ENCODE data around the gene C1orf210.

The C1orf210 gene

DNA sequence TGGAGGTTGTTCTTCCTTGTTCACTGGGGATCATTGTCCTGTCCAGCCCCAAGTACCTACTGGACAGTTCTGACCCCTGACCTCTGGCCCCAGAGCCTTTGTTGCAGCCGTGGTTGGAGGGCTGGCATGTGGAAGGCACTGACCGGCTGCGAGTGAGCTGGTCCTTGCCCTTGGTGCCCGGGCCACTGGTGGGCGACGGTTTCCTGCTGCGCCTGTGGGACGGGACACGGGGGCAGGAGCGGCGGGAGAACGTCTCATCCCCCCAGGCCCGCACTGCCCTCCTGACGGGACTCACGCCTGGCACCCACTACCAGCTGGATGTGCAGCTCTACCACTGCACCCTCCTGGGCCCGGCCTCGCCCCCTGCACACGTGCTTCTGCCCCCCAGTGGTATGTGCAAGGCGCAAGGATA, 26.8 kb upstream of the C1orf210 start:
- DNase-seq: no peak

- no peak for DNase-seq
Measured at GRCh38 chr1:43311521-43311920, 26.1 kb upstream of the C1orf210 start.

DNA sequence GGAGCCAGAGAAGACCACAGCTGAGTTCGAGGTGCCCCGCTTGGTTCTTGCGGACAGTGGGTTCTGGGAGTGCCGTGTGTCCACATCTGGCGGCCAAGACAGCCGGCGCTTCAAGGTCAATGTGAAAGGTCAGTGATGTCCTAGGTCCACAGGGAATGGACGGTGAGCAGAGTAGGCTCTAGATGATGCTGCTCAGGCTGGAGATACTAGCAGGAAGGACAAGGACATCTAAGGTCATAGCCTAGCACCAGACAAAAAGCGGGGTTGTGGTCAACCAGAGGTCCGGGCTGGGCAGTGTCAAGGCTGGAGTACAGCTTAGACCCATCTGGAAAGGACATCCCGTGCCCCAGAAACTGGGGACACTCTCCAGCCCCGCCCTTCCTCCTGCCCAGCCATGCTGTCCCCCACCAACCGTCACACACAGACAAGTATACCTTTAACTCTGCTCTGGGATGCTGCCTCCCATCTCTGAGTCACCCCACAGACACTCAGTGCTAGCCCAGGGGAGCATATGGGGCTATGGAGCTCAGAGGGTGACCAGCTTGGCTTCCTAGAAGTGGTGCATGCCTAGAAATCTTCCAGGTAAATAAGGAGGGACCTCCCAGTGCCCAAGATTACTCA, 24.1 kb upstream of the C1orf210 start:
- no peak for DNase-seq

- no peak for DNase-seq
Measured at GRCh38 chr1:43308635-43309404, 23.4 kb upstream of the C1orf210 start.

- no peak for DNase-seq
Measured at GRCh38 chr1:43307458-43308158, 22.2 kb upstream of the C1orf210 start.

- no peak for DNase-seq
Measured at GRCh38 chr1:43306688-43307457, 21.5 kb upstream of the C1orf210 start.

DNA sequence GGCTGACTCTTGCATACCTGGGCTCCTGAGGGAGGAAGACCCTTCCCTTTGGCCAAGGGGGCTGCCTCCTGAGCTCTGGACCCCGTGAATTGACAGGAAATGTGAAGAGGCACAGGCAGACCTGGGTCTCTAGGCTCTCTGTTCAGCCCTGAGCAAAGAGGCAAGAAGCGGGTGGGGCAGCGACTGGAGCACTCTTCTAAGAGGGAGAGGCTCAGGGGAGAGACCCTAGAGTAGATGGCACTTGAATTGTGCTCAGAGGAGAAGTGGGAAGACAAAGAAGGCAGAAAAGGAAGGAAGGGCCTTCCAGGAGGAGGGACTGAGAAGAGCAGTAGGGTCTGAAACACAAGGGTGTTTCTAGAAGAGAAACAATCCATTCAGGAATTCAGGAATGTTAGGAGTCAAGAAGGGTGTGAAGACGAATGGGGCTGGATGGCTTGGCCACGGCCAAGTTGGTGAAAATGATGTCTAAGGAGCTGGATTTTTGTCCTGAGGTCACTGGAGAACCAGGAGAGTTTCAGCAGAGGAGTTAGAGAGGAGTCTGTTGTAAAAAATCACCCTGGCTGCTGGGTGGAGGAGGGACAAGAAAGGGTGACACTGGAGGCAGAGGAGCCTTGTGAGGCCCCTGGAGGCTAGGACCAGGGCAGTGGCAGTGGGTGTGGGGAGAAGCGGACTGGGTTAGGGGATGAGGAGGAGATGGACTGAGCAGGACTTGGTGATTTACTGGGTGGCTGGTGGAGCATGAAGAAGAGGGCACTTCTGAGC, 20.7 kb upstream of the C1orf210 start:
- no peak for DNase-seq

DNA sequence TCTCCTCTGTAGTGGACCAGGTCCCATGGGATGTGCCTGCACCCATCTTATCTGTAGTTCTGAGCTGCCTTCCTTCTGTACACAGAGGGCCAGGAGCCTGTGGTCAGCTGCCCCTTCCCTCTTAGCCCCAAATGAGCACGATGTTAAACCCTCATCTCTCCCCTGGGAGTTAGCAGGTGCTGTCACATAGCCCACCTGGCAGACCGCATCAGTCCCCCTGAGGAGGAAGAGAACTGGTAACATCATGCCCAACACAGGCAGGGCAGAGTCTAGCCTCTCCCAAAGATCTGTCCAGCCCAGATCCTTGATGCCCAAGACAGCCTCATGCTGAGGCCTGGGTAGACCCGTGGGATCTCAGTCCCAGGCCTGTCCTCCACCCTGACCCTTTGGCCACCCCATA, 20.1 kb upstream of the C1orf210 start:
- DNase-seq: no peak

DNA sequence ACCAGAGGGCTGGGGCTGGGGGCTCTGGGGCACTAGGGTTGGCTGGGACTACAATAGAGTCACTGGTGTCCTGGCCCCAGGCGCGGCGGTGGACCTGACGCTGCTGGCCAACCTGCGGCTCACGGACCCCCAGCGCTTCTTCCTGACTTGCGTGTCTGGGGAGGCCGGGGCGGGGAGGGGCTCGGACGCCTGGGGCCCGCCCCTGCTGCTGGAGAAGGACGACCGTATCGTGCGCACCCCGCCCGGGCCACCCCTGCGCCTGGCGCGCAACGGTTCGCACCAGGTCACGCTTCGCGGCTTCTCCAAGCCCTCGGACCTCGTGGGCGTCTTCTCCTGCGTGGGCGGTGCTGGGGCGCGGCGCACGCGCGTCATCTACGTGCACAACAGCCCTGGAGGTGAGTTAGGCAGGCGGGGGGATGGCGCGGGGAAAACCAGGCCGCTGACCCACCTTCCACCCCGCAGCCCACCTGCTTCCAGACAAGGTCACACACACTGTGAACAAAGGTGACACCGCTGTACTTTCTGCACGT, 19.5 kb upstream of the C1orf210 start:
- DNase-seq: no peak

- DNase-seq: peak in 1 of 2 donors; percentile 27
Measured at GRCh38 chr1:43304314-43304681, 18.9 kb upstream of the C1orf210 start.

- no peak for DNase-seq
Measured at GRCh38 chr1:43303471-43304313, 18.3 kb upstream of the C1orf210 start.

DNA sequence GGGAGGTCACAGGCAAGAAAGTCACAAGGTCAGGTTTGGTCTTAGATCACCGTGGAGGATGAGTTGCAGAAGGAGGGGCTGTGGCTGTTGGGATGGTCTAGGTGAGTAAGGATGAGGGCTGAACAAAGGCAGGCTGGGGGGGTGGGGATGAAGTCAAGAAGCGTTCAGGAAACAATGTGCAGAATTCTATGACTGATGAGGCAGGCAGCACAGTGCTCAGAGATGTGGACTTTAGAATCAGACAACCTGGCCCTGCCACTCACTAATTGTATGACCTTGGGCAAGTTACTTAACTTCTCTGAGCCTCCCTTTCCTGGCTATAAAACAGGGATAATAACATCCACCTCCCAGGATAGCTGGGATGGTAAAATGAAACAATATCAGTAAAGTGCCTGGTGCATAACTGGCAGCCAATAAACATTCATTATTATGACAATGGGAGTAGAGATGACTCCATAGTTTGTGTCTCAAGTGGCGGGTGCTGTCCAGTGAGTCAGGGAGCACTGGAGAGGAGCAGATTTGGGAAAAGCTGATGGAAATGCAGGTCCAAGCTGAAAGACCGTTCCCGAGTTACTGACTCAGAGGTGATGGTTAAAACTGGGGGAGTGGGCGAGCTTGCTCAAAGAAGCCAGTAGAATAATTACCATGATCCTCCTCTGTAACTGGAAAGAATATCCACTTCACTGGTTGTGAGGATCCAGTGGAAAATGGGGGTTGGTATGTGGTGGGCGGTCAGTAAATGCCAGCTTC, 17.5 kb upstream of the C1orf210 start:
- DNase-seq: no peak

DNA sequence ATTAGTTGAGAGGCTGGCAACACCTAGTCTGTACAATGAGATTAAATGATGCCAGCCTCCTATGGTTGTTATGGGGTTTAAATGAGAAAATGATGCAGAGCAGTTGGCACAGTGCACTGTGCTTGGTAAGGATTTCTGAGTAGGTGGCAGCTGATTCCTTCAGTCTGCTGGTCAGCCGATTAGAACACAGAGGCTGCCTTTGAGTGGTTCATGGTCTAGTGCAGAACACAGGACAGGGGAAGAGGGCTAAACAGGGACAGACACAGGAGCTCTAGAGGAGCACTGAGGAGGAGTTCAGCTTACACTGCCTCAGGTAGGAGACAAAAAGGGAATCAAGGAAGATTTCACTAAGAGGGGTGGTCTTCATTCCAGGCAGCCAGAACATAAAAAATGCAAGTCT, 16.8 kb upstream of the C1orf210 start:
- no peak for DNase-seq

- DNase-seq: peak in 1 of 2 donors; percentile 1
Measured at GRCh38 chr1:43300378-43301094, 15.2 kb upstream of the C1orf210 start, which contains the start of gene TIE1. Gene TIE1 (plus strand): TSS chr1:43300982. CDS start chr1:43301072, 90 bp downstream.

- no peak for DNase-seq
Measured at GRCh38 chr1:43299101-43299500, 13.7 kb upstream of the C1orf210 start.

DNA sequence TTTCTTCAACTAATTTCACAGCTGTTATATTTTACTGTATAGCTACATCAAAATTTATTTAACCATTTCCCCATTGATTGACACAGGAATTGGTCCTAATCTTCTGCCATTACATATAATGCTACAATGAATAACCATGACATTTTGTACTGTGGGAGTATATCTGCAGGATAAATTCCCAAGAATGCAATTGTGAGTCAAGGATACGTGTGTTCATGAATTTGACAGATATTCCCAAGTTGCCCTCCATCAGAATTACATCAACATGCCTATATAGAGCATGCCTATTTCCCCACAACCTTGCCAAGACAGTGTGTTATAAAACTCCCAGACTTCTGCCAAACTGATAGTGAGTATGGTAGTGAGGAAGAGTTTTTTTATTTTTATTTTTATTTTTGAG, 12.7 kb upstream of the C1orf210 start:
- no peak for DNase-seq

DNA sequence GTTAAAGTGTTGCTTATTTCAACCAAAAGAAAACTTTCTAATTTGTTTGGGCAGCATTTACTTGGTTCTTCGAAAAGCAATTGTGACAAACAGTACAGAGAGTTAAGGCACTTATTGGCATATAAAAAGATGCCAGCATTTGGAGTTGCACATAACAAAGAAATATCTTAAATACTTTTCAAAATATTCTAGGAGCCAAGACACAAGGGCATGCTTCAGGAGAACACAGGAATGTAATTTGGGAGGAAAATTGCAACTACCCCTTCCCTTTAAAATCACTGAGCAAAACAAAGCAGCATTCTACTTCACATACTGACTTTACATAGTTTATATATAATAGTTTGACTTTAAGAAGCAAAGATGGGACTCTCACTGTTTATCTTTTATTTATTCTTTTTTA, 10.8 kb upstream of the C1orf210 start:
- DNase-seq: no peak

DNA sequence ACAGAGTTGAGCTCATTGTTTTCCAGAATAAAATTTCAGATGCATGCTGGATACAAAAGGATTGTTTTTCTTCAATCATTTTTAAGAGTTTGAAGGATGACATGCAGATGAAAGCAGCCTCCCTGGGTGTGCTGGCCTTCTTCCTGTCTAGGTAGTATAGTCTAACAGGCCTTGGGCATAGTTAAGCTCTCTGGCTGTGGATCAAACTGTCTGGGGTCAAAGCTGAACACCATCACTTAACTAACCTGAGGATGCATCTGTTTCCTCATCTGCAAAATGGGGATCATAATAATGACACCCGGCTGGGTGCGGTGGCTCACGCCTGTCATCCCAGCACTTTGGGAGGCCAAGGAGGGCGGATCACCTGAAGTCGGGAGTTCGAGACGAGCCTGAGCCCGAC, 9.4 kb upstream of the C1orf210 start:
- DNase-seq: no peak

GRCh38 chr1:43293896-43294760, 8.7 kb upstream of the C1orf210 start:
- DNase-seq: peak in 1 of 2 donors; percentile 1
